HepG2 (cell line): ENCODE results near the gene KLHL30. TPM values are rescaled to one million over a fixed set of nuclear protein-coding genes. Genes with fewer than 3 reads are reported as not detected.

Source experiments
- ATF4 ChIP-seq, 2 experiments: fragments of 450-650 bp in 1 of 2; sonication (generic) in 1 of 2; formaldehyde crosslinking; IDR thresholded peaks; 2 replicates each; pipeline versions ENCODE4 v1.5.0 to v1.8.0; 2020 to 2022; ENCODE audit warnings: mild to moderate bottlenecking in 1 of 2, missing genetic modification reagents in 1 of 2
- BRD4 ChIP-seq: sonication (generic); formaldehyde crosslinking; IDR thresholded peaks from 2 replicates; pipeline ENCODE4 v1.4.0; 2020; ENCODE audit warnings: missing genetic modification reagents
- FOXK2 ChIP-seq: fragments of 450-650 bp; IDR thresholded peaks from 2 replicates; pipeline ENCODE4 v1.6.1; 2016
- FOXP1 ChIP-seq, 2 experiments: fragments of 450-650 bp in 1 of 2; IDR thresholded peaks; 2 replicates each; pipeline ENCODE4 v1.6.1; 2017 to 2018; ENCODE audit warnings: antibody characterized with exemption in 1 of 2
- THYN1 ChIP-seq: sonication (generic); formaldehyde crosslinking; IDR thresholded peaks from 2 replicates; pipeline ENCODE4 v1.8.1; 2023; ENCODE audit warnings: low read depth, mild to moderate bottlenecking, moderate library complexity, missing genetic modification reagents, borderline replicate concordance
- ZBTB40 ChIP-seq, 2 experiments: fragments of 450-650 bp in 1 of 2; sonication (generic) in 1 of 2; formaldehyde crosslinking in 1 of 2; IDR thresholded peaks; 2 replicates each; pipeline versions ENCODE4 v1.6.1 to v1.8.0; 2016 to 2022; ENCODE audit warnings: antibody characterized with exemption in 1 of 2, mild to moderate bottlenecking in 1 of 2, missing genetic modification reagents in 1 of 2
- ZNF326 ChIP-seq: sonication (generic); formaldehyde crosslinking; IDR thresholded peaks from 2 replicates; pipeline ENCODE4 v1.4.0; 2020; ENCODE audit warnings: missing genetic modification reagents, borderline replicate concordance
- ZNF574 ChIP-seq: sonication (generic); formaldehyde crosslinking; IDR thresholded peaks from 2 replicates; pipeline ENCODE4 v1.4.0; 2020; ENCODE audit warnings: missing genetic modification reagents
- ZNF660 ChIP-seq: sonication (generic); formaldehyde crosslinking; IDR thresholded peaks from 2 replicates; pipeline ENCODE4 v1.5.1; 2020; ENCODE audit warnings: mild to moderate bottlenecking, low read depth, missing genetic modification reagents, borderline replicate concordance
- polyA plus RNA-seq, 8 experiments: library from polyadenylated mRNA; depleted of rRNA in 3 of 8; stranded (reverse) in 7 of 8; unstranded in 1 of 8; fragments of >200 nt; fragmentation: Illumina TruSeq in 4 of 8; extraction: Trizol in 4 of 8; gene quantifications; 2 replicates each; pipeline versions ENCODE4 v1.2.1 to v1.2.3, GENCODE V29; 2011 to 2016; ENCODE audit warnings: low read depth in 4 of 8, missing spikeins in 1 of 8, mixed read lengths in 1 of 8; ENCODE audit not compliant: insufficient read depth in 1 of 8
- total RNA-seq, 5 experiments: library from RNA; depleted of rRNA; stranded (reverse); fragments of >200 nt; fragmentation: Illumina TruSeq; extraction: Trizol; gene quantifications; 2 replicates each; pipeline ENCODE4 v1.2.3, GENCODE V29; 2016; ENCODE audit warnings: low read depth in 1 of 5

KLHL30 gene
- total and polyA plus RNA-seq, 2 of the 13 experiments (the other 11 are each of a cell fraction or from before 2014, with no cell fraction given), result 0.05 TPM; not detected in 1

- no peak for TF ChIP-seq ATF4 (CRISPR knock-in tag; IDR thresholded peaks at IDR 0.05)
- TF ChIP-seq THYN1 (CRISPR knock-in tag), result no peak
- no peak for TF ChIP-seq ZNF660 (CRISPR knock-in tag)
- TF ChIP-seq ZBTB40 (IDR thresholded peaks at IDR 0.05), result no peak
- TF ChIP-seq ZBTB40 (CRISPR knock-in tag; IDR thresholded peaks at IDR 0.05), result no peak
- no peak for TF ChIP-seq ZNF326
- TF ChIP-seq FOXK2, result no peak
- no peak for TF ChIP-seq FOXP1 (IDR thresholded peaks at IDR 0.05)
- no peak for TF ChIP-seq FOXP1 (CRISPR knock-in tag; IDR thresholded peaks at IDR 0.05)
- no peak for TF ChIP-seq BRD4 (CRISPR knock-in tag)
- no peak for TF ChIP-seq ZNF574
These were observed 25.2 kb downstream of the KLHL30 start (continued) for GRCh38 chr2:238163481-238164198.
